ENCODE results near the gene CDC45. TPM values are rescaled to one million over a fixed set of nuclear protein-coding genes. Genes with fewer than 3 reads are reported as not detected.
A peak's percentile ranks its signal among the peaks of the same experiment; 100 is the strongest.

Gene CDC45
- total RNA-seq, 4 donors from 2014 or later, result 3.4 to 16.7 (median 9.1) TPM

- 92 to 94% methylated on average over 5 to 14 of the region's 17 CpGs for WGBS, 2 donors
- Histone ChIP-seq H3K36me3 (no peaks in the 10 kb centered on the region), H3K9me3 (no peaks in the 10 kb centered on the region), H3K4me1 (peaks cover 12 to 19% (median 12%) of the 10 kb centered on the region in 3 donors), H3K27me3 (peaks cover 0 to 24% (median 3%) of the 10 kb centered on the region in 4 donors), H3K4me3 (peak overlapping the region in 1 of 4 donors; percentile 15), H3K27ac (peak overlapping the region in 1 of 4 donors; percentile 14)
- intact Hi-C loops (cut with DNase I), result loop anchor here (10.0 kb wide), 1 partner anchor 96 kb away; no protein-coding TSS in a partner anchor
- no peak for DNase-seq
- TF ChIP-seq, protein P1, sequence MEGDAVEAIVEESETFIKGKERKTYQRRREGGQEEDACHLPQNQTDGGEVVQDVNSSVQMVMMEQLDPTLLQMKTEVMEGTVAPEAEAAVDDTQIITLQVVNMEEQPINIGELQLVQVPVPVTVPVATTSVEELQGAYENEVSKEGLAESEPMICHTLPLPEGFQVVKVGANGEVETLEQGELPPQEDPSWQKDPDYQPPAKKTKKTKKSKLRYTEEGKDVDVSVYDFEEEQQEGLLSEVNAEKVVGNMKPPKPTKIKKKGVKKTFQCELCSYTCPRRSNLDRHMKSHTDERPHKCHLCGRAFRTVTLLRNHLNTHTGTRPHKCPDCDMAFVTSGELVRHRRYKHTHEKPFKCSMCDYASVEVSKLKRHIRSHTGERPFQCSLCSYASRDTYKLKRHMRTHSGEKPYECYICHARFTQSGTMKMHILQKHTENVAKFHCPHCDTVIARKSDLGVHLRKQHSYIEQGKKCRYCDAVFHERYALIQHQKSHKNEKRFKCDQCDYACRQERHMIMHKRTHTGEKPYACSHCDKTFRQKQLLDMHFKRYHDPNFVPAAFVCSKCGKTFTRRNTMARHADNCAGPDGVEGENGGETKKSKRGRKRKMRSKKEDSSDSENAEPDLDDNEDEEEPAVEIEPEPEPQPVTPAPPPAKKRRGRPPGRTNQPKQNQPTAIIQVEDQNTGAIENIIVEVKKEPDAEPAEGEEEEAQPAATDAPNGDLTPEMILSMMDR (IDR thresholded peaks at IDR 0.05), result no peak
- no peak for TF ChIP-seq POLR2A (IDR thresholded peaks at IDR 0.05)
These were observed 39.6 kb downstream of the CDC45 start for GRCh38 chr22:19519041-19519926.

- Histone ChIP-seq H3K27me3 (peaks cover 0 to 31% (median 5%) of the 10 kb centered on the region in 4 donors), H3K4me3 (peak overlapping the region in 1 of 4 donors; percentile 15), H3K36me3 (no peaks in the 10 kb centered on the region), H3K27ac (peak overlapping the region in 1 of 4 donors; percentile 14), H3K9me3 (no peaks in the 10 kb centered on the region), H3K4me1 (peaks cover 14 to 27% (median 17%) of the 10 kb centered on the region in 3 donors)
- intact Hi-C loops (cut with DNase I), result no loop called here
- WGBS, 2 donors, result 69 to 86% methylated on average over 1 to 5 of the region's 6 CpGs
- TF ChIP-seq POLR2A (IDR thresholded peaks at IDR 0.05), result no peak
- TF ChIP-seq, protein P1 (IDR thresholded peaks at IDR 0.05), result no peak
- no peak for DNase-seq
These were observed 40.3 kb downstream of the CDC45 start for GRCh38 chr22:19520007-19520406.

DNA sequence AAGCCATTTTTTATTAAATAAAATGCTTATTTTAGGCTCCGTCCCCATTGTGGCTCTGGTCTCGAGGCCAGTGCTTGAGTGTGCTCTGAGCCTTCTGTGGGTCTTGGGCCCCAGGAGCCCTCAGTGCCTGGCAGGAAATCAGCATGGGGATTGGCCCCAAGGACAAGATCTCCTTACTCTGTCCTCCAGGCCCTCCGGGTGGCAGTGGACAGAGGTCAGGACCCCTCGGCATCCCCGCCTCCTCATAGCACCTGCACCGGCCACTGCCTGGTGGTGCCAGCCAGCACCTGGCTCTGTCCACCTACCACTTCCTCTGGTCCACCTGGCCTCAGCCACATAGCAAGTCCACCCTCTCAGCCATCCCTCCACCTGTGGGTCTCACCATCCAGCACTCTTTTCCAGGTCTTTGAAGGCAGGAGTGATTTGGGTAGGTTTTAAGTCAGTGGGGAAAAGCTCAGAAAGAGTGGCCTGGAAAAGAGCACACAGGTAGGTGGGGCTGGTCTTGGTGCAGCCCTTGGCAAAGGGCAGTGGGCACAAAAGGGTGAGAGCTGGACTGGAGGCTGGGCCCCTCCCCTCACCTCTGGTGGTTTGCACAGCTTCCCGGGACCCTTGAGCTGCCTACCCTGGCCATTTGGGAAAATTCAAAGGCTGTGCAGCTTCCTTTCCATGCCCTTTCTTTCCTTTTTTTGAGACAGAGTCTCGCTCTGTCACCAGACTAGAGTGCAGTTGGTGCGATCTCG, 41.0 kb downstream of the CDC45 start:
- intact Hi-C loops (cut with DNase I), result no loop called here
- H3K27ac ChIP-seq, result peak overlapping the region in 2 of 4 donors; percentile 82 to 83
- peaks cover 0 to 39% (median 5%) of the 10 kb centered on the region in 4 donors for H3K27me3 ChIP-seq
- no peaks in the 10 kb centered on the region for H3K9me3 ChIP-seq
- no peak for DNase-seq
- peak overlapping the region in 3 of 4 donors; percentile 33 to 66 (median 48) for H3K4me3 ChIP-seq
- 87 to 96% methylated on average over 8 to 10 of the region's 10 CpGs for WGBS, 2 donors
- H3K4me1 ChIP-seq, result peaks cover 14 to 27% (median 17%) of the 10 kb centered on the region in 3 donors
- TF ChIP-seq POLR2A (IDR thresholded peaks at IDR 0.05), result no peak
- TF ChIP-seq, protein P1 (IDR thresholded peaks at IDR 0.05), result no peak
- H3K36me3 ChIP-seq, result no peaks in the 10 kb centered on the region

DNA sequence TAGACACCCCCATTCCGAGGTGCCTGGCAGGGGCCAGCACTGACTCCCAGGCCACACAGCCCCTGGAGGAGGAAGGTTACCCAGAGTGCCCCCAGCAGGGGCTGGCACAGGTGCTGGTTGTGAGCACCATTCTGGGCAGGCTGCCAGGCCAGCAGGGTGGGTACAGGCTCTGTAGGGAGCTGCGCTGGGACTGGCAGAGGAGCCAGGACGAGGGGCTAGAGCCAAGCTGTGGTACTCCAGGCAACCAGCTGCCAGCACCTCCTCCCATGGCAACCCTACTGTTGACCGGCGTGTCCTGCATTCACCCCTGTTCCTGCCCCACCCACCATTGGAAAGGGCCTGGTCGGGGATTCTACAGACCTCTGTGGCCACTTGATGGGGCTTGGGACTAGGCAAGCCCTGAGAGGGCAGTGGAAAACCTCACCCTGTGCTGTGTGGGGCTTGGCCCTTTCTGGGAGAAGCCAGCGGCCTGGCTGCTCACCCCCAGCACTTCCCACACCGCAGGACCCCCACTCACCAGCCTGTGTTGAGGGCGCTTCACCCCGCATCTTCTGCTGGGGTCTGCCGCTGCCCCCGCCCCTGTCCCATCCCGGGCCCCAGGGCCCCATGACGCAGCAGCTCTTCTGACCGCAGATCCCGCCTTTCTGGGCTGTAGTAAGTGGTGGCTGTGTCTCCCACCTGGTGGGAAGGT, 42.6 kb downstream of the CDC45 start:
- intact Hi-C loops (cut with DNase I), result no loop called here
- DNase-seq, result no peak
- Histone ChIP-seq H3K4me3 (peak overlapping the region; percentile 33 to 66 (median 41)), H3K27me3 (peaks cover 0 to 55% (median 5%) of the 10 kb centered on the region in 4 donors), H3K27ac (peak overlapping the region; percentile 42 to 83 (median 73)), H3K36me3 (no peaks in the 10 kb centered on the region), H3K4me1 (peaks cover 14 to 27% (median 17%) of the 10 kb centered on the region in 3 donors), H3K9me3 (no peaks in the 10 kb centered on the region)
- TF ChIP-seq POLR2A (IDR thresholded peaks at IDR 0.05), result no peak
- TF ChIP-seq, protein P1 (IDR thresholded peaks at IDR 0.05), result no peak
- WGBS, 2 donors, result 63 to 77% methylated on average over 3 to 6 of the region's 16 CpGs
